ENCODE measurements around the gene LRP8.

DNA sequence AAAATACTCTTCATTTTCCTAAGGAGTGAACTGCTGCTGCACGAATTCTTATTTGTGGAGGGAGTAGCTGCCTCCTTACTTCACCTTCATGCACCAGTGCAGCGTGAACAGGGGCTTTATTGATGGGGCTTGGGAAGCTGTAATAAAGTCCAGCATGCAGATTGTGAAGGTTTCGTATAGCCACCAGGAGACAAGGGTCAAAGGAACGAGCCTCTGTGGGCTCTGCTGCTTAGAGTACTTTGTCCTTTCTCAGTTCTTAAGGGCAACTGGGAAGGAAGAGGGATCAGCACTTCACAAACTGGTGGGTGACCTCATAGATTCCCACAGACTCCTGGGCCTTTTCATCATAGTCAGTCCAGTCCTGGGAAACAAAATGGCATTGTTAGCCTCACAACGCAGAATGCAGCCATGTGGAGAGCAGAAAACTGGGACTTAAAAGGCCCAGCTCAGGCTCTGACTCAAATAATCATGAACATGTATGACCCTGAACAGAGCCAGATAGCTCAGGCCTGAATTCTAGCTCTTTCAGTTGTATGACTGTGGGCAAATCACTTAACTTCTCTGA, 113.4 kb downstream of the LRP8 start:
- TF ChIP-seq POLR2A (IDR thresholded peaks at IDR 0.05; ENCODE audit: low read length) (no peak), GATA1 (IDR thresholded peaks at IDR 0.05; ENCODE audit: low read depth, low read length) (no peak)
